COLO829 (cell line): Measurements from ENCODE around the gene MYO1F.

ENCODE experiments used
- DNase-seq: peaks from one replicate; pipeline ENCODE4 v3.0.0; 2012; ENCODE audit warnings: low spot score

MYO1F gene

DNA sequence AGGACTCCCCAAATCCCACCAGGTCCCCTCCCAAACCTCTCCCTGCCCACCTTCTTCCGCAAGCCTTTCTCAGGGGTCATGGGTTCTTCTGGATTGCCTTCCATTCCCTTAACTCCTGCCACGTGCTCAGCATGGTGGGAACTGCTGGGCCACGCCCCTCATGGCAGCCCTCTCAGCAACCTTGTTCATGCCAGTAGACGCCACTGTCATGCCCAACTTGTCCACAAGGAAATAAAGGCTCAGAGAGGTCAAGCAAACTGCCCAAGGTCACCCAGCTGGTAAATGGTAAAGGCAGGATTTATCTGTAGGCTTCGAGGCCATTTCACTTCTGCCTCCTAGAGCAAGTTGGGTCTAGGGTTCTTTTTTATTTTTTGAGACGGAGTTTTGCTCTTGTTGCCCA, 85.7 kb downstream of the MYO1F start:
- no peak for DNase-seq

GRCh38 chr19:8490873-8491272, 86.4 kb downstream of the MYO1F start:
- no peak for DNase-seq

GRCh38 chr19:8490395-8490760, 86.9 kb downstream of the MYO1F start:
- DNase-seq: no peak

DNA sequence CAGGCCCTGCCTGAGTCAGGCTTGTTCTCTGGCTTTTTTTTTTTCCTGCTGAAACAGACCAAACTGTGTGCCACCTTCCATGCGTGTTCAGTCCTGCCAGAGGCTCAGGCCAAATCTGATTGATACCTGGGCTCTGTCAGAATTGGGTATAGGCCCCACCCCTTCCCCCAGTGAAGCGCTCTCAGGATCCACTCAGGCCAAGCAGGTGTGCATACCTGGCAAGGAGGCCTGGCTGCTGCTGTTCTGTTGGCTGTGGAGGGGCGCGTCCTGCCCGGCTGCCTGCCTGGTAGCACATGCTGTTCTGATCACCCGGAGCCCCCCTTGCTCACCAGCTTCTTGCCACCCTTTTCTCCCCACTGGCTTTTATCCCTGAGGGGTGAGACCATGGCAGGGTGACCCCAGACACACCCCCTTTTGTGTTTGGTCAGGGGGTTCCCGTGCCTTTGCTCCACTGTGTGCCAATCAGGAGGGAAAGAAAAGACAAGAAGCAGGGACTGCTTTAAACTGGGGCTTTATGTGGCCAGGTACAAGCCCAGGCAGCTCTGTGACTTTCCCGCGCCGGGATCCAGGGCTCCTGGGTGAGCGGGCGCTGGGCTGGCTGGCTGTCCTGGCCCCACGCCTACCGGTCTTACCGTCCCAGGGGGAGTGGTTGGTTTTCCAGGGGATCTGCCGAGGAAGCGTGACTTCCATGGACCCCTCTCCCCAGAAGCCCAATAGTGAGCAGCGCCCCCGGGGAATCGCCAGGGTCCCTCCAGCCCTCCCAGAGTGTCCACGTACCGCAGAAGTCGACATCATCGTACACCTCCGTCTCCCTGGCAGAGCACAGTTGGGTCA, 87.5 kb downstream of the MYO1F start:
- no peak for DNase-seq

DNA sequence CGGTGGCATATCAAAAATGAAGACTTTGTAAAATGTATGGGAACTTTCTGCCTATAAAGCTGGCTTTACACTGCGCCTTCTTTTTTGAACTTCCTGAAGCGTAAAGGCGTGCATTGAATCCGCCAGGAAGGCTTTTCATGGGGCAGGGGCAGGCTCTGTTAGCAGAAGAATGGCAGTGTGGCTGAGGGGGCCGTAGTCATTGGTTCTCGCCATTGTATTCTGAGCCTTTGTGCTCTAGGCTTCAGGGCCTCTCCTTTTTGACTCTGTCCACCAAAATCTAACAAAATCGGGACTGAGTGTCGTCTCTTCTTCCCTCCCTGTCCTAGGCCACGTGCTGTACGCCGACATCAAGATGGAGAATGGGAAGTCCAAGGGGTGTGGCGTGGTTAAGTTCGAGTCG, 88.9 kb downstream of the MYO1F start:
- DNase-seq: no peak

- no peak for DNase-seq
Observed at GRCh38 chr19:8487137-8487851, 89.9 kb downstream of the MYO1F start.

DNA sequence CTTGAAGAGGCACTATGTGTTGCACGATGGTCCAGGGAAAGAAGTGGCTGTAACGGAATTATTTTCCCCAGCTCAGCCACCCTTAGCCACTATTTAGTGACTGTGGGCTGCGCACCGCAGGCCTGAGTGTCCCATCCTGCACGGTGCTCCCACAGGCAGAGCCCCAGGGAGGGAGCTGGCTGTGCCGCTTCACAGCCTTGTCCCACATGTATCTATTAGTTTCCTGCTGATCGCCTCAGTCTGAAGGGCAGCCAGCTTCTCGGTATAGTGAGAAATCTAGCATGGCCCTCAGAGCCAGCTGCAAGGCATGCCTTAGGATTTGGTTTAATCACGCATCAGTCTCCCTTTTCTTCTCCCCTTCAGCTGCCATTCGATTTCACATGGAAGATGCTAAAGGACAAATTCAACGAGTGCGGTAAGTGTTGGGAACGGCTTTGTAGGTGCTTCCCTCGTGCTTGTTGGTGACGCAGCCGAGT, 90.5 kb downstream of the MYO1F start:
- DNase-seq: no peak

- DNase-seq: no peak
Observed at GRCh38 chr19:8485561-8486371, 91.5 kb downstream of the MYO1F start.

GRCh38 chr19:8484331-8484894, 92.8 kb downstream of the MYO1F start:
- no peak for DNase-seq

DNA sequence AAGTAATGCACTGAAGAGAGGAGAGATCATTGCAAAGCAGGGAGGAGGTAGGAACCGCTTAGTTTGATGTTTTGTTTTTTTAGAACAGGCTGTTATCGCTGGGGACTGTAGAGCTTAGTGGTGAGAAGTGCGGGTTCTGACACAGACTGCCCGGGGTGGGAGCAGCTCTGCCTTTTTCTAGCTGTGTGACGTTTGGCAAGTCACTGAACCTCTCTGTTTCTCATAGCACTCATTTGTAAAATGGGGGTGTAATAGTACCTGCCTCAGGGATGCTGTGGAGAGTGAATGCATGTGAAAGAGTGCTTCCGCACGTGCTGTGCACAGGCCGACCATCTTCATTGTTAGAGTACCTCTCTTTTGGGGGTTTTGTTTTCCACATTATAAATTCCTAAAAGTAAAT, 94.1 kb downstream of the MYO1F start:
- DNase-seq: no peak

DNA sequence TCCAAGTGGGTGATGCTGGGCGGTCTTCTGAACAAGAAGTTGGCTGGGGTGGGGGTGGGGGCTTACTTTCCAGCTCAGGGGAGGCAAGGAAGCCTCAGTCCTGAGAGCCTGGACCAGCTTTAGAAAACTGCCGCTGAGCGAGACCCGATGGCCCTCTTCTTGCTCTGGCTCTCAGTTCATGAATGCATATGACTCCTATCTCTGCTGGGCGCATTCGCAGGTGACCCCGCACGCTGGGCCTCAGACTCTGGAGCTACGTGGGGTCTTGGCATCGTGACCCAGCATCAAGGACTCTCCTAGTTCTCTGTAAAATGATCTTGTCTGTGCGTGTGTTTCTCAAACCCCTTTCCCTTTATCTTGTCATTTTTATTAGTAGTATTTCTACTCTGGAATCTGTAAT, 94.5 kb downstream of the MYO1F start:
- DNase-seq: no peak

DNA sequence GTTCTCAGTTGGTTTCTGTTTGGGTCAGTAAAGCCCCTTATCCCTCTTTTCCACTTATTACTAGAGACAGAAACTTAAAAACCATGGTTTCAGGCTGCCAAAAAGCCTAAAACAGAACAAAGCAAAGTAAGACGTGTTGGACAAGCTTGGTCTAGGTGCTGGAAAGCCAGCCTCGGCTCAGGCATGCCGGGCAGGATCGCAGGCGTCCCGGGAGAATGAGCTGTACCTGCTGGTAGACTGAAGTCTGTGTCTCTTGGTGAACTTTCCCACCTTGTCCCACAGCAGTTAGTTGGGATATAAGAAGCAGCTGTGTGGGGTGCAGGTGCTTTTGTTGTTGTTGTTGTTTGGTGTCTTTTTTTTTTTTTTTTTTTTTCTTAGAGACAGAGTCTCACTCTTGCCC, 95.6 kb downstream of the MYO1F start:
- no peak for DNase-seq

GRCh38 chr19:8481201-8481600, 96.0 kb downstream of the MYO1F start:
- no peak for DNase-seq

GRCh38 chr19:8478598-8478997, 98.6 kb downstream of the MYO1F start:
- DNase-seq: no peak

DNA sequence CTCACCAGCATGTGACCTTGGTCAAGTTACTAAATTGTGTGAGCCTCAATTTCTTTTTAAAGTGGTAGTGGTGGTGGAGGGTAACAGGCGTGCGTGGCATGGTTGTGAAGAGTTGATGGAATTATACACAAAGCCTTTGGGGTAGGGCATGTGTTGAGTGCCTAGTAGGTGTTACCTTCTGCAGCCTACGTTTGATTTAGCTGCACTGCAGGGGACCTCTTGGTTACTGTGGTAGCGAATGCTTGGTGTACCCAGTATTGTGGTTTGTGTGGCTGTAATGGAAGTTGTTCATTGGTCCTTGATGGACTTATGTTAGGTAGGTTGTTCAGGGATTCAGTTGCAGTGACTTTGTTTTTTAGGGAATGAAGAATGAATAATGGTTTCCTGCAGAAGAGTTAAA, 99.4 kb downstream of the MYO1F start:
- DNase-seq: no peak

GRCh38 chr19:8476524-8476923, 100.7 kb downstream of the MYO1F start:
- no peak for DNase-seq

DNA sequence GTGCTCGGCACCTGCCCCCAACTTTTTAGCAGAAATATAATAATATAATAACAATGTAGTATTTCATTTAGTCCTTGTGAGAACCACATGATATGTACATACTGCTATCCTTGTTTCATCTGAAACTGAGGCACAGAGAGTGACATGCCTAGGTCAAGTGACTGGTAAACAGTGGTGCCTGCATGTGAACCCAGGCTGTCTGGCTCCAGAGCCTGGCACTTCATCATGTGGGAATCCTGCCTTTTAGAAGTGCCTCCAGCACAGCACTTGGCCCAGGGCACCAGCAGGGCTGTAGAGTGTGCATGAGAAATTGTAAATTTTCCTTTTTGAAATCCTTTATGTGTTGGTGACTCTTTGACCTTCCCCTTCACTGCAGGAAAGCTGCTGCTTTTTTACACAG, 102.2 kb downstream of the MYO1F start:
- DNase-seq: no peak

DNA sequence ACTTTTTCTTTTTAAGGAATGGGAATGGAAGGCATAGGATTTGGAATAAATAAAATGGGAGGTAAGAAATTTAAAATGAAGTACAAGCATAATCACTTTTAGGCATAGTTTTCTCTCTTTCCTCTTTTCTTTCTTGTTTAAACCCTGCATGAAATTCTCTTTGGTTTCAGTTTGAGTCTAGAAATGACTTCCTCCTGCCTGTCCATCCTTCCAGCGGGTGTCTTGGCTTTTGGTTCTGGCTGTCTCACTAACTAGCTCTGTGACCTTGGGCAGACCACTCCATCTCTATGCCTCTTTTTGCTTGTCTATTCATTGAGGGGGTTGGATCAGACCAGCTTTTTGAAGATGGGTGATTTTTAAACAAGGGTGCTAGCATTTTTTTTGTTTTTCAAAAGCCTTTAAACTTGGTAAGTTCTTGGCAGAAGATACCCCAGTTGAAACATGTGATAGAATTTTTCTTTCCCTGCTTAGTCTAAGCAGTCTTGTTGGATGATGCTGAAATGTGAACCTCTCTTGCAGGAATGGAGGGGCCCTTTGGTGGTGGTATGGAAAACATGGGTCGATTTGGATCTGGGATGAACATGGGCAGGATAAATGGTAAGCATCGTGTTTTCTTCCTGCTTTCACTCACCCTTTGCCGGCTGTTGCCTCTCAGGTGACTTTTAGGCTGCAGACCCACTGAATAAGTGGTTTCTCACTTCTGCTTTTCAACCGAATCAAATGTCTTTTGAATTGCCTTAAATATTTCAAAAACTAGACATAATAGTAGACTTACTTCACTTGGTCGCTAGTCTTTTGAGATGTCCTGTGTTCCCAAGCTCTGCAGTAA, 103.4 kb downstream of the MYO1F start:
- DNase-seq: no peak
